Measurements from ENCODE around the gene LNX1. TPM values are rescaled to one million over a fixed set of nuclear protein-coding genes. Genes with fewer than 3 reads are reported as not detected.

The LNX1 gene
- total and polyA plus RNA-seq, 10 of the 15 experiments (the other 5 are each of a cell fraction or from before 2014, with no cell fraction given): 0.72 to 1.4 (median 1.0) TPM

DNA sequence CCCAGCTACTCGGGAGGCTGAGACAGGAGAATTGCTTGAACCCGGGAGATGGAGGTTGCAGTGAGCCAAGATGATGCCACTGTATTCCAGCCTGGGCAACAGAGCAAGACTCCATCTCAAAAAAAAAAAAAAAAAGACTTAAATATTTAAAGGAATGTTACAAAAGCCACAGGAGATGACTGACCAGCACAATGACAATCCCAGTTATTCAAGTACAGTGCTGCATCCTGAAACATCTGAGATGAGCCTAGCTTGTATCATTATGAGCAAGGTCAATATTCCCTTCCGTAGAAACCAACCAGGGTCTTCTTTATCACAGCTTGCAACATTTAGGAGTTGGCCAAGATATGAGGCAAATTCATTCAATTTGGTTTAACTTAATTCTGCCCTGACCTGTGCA is 38.6 kb downstream of the LNX1 start:
- H2AFZ ChIP-seq (ENCODE audit: control insufficient read depth, low read depth, low read length): no peak overlapping the region
- intact Hi-C loops (cut with micrococcal nuclease; ENCODE audit: unreplicated experiment): no loop called here
- CTCF ChIA-PET: interaction anchor here (1.4 kb wide), 1 partner anchor 22 kb away, joined by 3 read pairs; no protein-coding TSS in a partner anchor

More for the DNA sequence above, 38.6 kb downstream of the LNX1 start:
- no TSS peak for BruUV-seq (replicated peaks)
- WGBS (ENCODE audit: insufficient coverage, insufficient replicate concordance, low lambda C conversion rate, missing lambda C conversion rate): 26% methylated on average over 3 of the region's 3 CpGs
- FAIRE-seq (no peak), DNase-seq (ENCODE audit: low read depth, low spot score) (no peak), ATAC-seq (no peak)
- TF ChIP-seq POLR2A (IDR thresholded peaks at IDR 0.05; ENCODE audit: low read depth, low read length): no peak
- no peak for TF ChIP-seq SIX5 (IDR thresholded peaks at IDR 0.05; ENCODE audit: low read depth, low read length, severe bottlenecking)
- TF ChIP-seq SUZ12 (IDR thresholded peaks at IDR 0.05; ENCODE audit: unreplicated experiment): no peak
- TF ChIP-seq CHD4 (IDR thresholded peaks at IDR 0.05): no peak
- no peak for TF ChIP-seq ATF3 (IDR thresholded peaks at IDR 0.05; ENCODE audit: borderline replicate concordance, extremely low read depth, low read depth, low read length)
- no peak for TF ChIP-seq NR2F1 (conservative IDR thresholded peaks at IDR 0.05)
- no peak for TF ChIP-seq BMI1 (IDR thresholded peaks at IDR 0.05; ENCODE audit: borderline replicate concordance)
- no peak for TF ChIP-seq ZZZ3 (IDR thresholded peaks at IDR 0.05; ENCODE audit: control insufficient read depth, insufficient read length, low read depth)
- no peak for TF ChIP-seq PAX5 (IDR thresholded peaks at IDR 0.05; ENCODE audit: borderline replicate concordance, low read depth, low read length)
- no peak for TF ChIP-seq HDGF (IDR thresholded peaks at IDR 0.05)
- TF ChIP-seq USF1 (IDR thresholded peaks at IDR 0.05; ENCODE audit: borderline replicate concordance, extremely low read length, insufficient read depth, low read depth, low read length): no peak
- TF ChIP-seq SREBF1 (IDR thresholded peaks at IDR 0.05; ENCODE audit: low read length): no peak
- no peak for TF ChIP-seq CEBPZ (IDR thresholded peaks at IDR 0.05; ENCODE audit: low read depth, low read length)
- TF ChIP-seq TCF12 (IDR thresholded peaks at IDR 0.05; ENCODE audit: low read depth, low read length): no peak
- no peak for TF ChIP-seq ZSCAN29 (IDR thresholded peaks at IDR 0.05)
- TF ChIP-seq, protein P1, sequence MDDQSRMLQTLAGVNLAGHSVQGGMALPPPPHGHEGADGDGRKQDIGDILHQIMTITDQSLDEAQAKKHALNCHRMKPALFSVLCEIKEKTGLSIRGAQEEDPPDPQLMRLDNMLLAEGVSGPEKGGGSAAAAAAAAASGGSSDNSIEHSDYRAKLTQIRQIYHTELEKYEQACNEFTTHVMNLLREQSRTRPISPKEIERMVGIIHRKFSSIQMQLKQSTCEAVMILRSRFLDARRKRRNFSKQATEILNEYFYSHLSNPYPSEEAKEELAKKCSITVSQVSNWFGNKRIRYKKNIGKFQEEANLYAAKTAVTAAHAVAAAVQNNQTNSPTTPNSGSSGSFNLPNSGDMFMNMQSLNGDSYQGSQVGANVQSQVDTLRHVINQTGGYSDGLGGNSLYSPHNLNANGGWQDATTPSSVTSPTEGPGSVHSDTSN (IDR thresholded peaks at IDR 0.05; ENCODE audit: insufficient replicate concordance, low read depth, low read length): no peak
- no peak for TF ChIP-seq NFYB (IDR thresholded peaks at IDR 0.05; ENCODE audit: insufficient read depth, low read depth, low read length)
- Histone ChIP-seq H3K4me3 (no peak overlapping the region), H4K20me1 (ENCODE audit: control insufficient read depth, insufficient read depth) (no peaks in the 10 kb centered on the region), H3K79me2 (ENCODE audit: control insufficient read depth, insufficient read depth, low read length) (no peaks in the 10 kb centered on the region), H3K27ac (ENCODE audit: control insufficient read depth, insufficient read depth) (no peak overlapping the region), H3K9me3 (replicated peaks; ENCODE audit: control insufficient read depth, insufficient read depth, low read length) (no peaks in the 10 kb centered on the region; the same call in 2 of the 3 replicates), H3K4me2 (ENCODE audit: control insufficient read depth, insufficient read depth) (no peak overlapping the region), H3K9ac (ENCODE audit: control insufficient read depth, insufficient read depth, low read length) (no peak overlapping the region), H3K27me3 (replicated peaks in 1 of 2; ENCODE audit: control insufficient read depth in 2 of 2, insufficient read depth in 2 of 2, low read length in 1 of 2) (no peaks in the 10 kb centered on the region), H3K36me3 (ENCODE audit: control insufficient read depth in 2 of 2, insufficient read depth in 2 of 2, low read length in 1 of 2) (no peaks in the 10 kb centered on the region), H3K4me1 (ENCODE audit: control insufficient read depth, insufficient read depth, low read length) (no peaks in the 10 kb centered on the region)
- in situ Hi-C loops (cut with MboI): no loop called here
- ChIA-PET RAD21 (ENCODE audit: unreplicated experiment) (no interaction called here), POLR2A (interaction anchor here (0.7 kb wide), 1 partner anchor 41 kb away, joined by 6 read pairs; no protein-coding TSS in a partner anchor), SMC1A (ENCODE audit: uncharacterized antibody, unreplicated experiment) (no interaction called here)

Measured in GM12878 (cell line).